Stimulated activated CD8-positive, alpha-beta memory T cell treated with anti-CD3 and anti-CD28 coated beads, Interleukin-7, amount 100 ng/mL, for 1 hour (primary cell): ENCODE measurements around the gene KCNH1.

ENCODE experiments used
- DNase-seq, 2 donors: peaks; one replicate each; pipeline ENCODE4 v3.0.0-alpha.2; 2020; ENCODE audit warnings: low read depth in 2 of 2

The KCNH1 gene

DNA sequence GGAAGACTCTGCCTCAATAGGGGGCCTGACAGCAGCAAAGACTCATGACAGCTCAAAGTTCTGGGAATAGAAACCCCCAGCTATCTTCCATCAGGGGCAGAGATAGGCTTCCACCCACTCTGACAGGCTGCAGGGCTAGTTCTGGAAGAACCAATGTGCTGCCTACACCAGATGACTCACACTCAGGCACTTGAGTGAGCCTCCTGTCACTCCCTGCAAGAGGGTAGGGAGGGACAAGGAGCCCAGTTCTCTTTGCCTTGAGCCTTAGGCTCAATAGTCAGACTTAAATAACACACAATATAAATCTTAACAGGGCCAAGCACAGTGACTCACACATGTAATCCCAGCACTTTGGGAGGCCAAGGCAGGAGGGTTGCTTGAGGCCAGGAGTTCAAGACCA is 418.9 kb downstream of the KCNH1 start:
- no peak for DNase-seq

DNA sequence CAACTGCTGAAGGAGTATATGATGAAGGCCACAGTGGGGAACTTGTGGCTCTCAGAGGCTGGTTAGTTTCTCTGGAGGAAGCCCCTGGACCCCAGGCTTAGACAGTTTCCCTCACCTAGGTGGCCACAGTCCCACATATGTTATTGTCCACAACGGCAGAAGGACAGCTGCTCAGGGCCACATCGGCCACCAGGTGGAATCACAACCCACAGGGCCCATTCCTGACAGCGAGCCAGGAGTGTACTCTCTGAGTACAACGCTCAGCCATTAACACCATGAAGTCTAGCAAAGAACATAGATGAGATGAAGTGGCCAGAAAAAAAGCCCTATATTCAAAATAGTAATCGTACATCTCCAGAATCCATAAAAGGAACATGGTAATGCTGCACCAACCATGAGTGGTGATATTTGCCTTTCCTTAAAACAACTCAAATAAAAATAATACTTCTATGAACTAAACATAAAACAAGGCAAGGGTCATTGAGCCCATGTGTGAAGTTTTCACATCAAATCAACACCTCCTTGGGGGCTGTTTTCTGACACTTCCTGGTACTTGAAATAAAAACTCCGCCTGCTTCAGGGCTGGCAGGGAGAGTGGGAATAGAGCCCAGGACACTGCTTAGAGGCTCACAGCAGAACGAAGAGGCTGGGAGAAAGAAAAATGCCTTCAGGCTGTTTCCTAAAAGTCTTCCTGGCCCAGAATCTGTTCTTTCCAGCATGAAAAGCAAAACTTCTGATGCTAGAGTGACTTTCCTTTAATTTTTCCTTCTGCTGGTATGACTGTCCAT is 421.9 kb downstream of the KCNH1 start:
- DNase-seq = no peak

DNA sequence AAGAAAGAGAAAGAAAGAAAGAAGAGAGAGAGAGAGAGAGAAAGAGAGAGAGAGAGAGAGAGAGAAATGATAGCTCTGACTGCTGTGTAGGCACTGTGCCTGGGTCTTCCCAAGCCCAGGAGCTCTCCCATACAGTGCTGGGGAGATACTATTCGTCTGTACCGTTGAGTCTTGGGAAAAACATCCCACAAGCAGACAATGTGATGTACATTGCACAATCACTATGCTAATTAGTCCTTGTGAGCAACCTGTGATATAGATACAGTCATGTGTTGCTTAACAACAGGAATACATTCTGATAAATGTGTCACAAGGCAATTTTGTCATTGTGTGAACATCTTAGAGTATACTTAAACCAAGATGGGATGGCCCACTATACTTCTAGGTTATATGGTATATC is 424.2 kb downstream of the KCNH1 start:
- DNase-seq = no peak

DNA sequence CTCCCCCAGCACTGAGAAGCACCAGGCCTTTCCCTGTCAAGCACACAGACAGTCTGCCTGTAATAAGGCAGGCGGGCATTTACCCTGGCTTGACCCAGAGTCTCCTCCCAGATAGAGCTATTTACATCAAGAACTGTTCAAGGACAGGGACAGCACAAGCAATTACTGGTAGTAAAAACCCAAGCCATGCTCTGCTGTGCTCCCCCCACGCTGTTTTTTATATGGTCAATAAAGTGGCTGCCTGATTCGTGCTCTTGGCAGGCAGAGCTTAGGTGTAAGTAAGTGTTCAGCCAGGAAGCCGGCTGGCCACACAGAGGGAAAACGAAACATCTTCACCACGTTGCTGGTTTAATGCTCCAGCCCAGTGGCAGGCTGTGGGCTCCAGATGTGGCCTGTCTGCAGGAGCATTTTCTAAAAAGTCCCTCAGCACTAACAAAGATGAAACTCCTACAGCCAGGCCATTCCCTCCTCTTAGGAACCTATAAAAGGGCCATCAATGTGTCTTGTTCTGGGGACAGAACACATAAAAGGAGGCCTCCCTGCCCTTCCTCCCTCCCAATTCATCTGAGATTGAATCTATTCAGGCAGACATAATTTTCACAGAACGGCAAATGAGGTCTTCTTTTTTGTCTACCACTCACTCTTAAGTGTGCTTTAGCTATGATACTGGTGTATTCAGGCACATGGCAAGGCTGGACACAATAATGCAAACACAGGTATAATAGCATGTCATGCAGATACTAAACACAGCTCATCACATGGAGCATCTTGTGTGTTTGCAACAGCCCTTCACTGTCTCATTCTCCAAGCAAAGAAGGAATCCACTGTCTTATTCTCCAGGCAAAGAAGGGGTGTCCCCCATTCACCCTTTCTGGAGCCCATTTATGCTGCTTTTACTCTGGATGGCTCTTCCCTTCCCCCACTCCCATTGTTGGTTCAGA is 426.4 kb downstream of the KCNH1 start:
- DNase-seq = no peak

DNA sequence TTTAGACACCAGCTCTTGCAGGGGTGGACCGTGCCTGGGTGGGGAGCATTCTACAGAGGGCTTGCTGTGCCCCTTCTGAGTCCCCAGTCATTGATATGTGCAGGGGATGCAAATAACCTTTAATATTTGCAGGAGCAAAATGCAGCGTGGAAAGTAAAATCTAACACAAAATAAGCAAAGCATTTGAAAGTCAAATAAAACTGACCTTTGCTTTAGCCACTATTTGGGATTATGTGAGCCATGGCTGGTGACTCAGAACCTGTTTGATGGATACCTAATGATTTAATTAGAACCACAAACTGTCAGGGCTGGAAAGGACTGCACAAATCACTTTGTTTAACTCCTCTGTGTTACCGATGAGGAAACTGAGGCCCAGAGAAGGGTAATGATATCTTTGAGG is 427.7 kb downstream of the KCNH1 start:
- no peak for DNase-seq

DNA sequence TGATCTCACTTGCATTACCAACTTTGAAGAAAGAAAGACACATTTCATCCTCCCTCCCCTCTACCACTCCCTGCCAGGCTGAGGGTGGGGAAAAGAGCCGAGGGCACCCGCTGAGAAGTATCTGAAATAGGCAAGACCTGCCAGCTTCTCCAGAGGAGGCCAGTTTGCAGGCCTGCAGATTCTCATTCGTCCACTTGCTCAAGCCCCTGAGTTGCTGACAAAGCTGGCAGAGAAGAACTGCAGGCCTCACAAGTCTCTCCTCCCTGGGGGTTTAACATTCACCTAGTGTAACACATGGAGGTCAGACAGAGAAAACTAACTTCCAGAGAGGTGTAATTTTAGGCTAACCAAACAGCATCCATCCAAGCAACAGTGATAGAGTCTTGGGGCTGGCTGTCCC is 428.9 kb downstream of the KCNH1 start:
- DNase-seq = no peak

DNA sequence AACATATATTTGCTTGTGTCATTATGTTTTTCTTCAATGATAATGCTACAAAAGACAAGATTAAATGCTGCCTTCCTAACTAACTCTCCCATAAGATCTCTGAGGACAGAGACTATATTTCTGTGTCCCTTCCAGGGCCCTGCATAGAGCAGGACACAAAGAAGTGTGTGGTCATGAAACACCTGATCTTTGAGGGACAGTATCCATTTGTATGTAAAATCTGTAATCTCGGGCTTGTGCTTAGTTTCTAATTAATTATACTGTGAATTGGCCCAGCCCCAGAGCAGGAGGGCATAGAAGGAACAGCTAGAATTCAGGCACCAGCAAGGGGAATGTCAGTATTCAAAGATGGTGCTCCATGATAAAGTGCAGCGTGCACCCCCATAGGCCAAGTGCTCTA is 430.4 kb downstream of the KCNH1 start:
- no peak for DNase-seq

DNA sequence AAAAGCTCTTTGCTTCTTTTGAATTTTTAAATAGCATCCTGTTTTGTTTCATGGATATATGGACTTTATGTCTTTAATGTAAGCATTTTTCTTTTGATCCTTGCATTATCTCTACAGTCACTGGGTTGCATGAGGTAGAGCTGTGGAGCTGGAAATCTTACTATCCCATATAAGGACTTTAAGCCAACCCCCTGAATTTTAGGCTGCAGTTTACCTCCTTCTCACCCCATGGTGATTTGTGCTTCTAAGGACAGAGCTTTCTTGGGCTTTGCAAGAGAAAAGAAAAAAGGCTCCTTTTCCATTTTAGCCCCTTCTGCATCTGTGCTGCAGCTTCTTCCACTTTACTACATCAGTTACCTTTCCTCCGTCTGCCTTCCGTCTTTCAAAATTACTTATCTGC is 431.4 kb downstream of the KCNH1 start:
- DNase-seq = no peak

DNA sequence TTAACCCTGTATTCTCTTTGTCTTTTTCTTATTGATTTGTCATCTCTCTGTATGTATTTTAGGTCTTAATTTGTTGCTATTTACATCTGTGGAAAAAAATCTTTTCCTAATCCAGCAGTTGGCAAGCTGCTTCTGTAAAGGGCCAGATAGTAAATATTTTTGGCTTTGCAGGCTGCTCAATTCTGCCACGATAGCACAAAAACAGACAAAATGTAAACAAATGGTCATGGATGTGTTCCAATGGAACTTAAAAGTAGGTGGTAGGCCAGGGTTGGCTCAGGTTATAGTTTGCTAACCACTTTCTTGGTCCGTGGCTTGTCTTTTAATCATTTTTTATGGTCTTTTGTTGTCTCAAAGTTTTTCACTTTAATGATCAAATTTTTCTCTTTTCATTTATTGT is 433.4 kb downstream of the KCNH1 start:
- no peak for DNase-seq

DNA sequence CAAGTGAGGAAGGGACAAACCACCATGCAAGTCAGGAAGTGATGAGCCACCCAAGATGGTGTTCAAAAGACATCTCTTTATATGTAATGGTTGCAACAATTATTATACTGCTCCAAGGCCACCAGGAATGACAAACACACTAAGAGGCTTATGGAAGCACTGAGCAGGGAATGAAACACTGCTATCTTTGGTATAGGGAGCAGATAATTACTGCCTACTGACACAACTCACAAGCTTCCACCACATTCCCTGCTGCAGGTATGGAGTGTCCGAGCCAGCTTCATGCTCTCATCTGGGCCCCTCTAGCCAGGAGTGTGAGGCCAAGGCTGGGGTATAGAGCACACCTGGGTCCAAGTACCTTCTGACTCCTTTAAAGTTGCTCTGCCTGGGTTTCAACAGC is 433.9 kb downstream of the KCNH1 start:
- no peak for DNase-seq

DNA sequence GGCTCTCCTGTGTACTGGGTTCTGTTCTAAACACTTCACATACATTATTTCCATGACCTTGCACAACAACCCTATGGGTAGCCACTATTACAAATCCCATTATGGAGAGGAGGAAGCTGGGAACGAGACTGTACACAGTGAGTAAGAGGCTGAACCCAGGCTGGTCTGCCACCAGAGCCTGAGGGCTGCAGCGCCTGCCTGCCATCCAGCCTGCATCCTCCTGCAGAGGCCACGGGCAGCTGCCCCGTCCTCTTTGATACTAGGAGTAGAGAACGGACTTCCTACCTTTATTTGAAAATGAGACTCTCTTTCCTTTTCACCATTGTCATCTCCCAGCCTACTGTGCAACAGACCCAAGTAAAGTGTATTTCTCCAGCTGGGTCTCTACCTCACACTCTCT is 435.3 kb downstream of the KCNH1 start:
- DNase-seq = no peak

DNA sequence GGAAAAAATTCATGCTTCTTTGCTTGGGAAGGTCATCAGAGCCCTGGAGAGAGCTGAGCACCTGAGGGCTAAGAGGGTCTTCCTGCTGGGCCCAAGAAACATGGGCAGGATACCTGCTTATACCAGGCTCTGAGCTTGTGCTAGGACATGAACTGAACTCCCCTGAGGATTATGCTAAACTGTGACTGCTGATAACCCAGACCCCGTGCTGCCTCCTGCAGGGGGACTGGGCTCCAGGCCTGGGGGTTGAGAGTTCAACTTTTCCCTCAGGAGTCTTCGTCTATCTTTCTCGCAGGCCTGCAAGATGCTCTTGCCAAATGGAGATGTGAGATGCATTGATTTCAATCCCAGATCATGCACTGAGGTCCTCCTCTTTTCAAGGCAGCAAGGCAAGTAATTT is 436.8 kb downstream of the KCNH1 start:
- no peak for DNase-seq

DNA sequence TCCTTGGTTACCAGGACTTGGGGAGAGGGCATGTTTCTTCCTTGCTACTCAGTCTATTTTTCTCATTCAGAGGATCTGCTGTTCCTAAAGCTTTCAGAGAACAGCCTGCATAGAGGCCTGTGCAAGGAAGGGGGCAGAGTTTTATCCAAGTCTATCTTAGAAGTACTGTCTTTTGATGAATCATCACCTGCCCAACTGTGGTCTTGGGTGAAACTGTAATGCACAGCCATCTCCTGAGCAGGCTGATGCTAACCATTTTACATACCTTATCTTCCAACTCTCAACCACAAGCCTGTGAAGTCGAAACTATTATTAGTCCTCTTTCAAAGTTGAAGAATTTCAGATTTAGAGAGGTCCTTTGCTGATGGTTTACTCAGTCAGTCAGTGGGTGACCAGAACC is 437.2 kb downstream of the KCNH1 start:
- no peak for DNase-seq

DNA sequence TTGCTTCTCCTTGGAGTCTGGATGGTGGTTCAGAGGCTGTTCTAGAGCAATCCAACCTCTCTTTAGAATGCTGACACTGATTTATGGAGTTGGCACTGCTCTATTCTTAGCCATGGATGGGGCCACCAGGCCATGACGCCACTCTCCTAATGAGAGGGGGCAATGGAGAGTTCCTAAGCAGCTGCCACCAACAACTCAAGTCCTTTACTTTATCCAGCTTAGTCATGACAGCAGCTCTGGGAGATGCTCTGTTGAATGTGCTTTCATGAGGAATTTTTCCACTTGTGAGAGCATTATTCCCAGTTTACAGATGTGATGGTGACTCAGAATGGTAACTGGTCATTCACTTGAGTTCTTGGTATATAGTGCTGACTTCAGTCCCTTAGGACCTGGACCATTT is 438.9 kb downstream of the KCNH1 start:
- DNase-seq = no peak

DNA sequence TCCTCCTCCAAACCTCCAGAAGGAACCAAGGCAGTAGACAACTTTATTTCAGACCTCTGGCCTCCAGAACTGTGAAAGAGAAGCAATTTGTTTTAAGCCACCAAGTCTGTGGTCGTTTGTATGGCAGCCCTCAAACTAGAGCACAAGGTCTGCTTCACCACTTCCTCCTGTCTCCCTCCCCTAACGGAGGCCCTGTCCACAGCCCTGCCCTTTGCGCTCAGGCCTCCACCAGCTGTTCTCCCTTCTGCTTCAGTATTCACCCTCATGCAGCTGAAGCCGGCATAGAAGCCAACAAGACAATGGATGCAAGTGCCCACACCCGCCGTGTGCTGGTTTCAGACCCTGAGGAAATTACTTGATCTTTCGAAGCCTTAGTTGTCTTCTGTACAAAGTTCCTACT is 441.2 kb downstream of the KCNH1 start:
- no peak for DNase-seq

DNA sequence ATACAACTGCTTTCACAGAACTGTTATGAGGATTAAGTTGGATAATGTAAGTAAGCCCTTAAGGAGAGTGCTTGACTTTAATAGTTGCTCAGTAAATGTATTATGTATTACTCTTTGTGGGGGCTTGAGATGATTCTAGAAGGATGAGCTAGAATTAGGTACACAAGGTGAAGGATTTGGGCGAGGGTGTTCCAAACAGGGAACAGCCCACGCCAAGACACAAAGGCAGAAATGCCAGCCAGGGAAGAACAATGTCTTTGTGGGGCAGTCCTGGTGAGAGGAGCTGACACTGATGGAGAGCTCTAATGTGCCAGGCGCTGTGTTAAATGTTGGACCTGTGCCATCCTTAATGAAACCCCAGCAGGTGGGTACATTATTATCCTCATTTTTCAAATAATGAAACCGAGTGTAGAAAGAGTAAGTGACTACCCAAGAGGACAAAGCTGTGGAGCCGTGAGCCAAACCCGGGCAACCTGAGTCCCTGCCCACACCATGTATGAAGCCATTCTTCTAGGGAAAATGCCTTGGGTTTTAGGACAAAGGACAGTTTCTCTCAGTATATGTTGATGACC is 442.8 kb downstream of the KCNH1 start:
- no peak for DNase-seq

DNA sequence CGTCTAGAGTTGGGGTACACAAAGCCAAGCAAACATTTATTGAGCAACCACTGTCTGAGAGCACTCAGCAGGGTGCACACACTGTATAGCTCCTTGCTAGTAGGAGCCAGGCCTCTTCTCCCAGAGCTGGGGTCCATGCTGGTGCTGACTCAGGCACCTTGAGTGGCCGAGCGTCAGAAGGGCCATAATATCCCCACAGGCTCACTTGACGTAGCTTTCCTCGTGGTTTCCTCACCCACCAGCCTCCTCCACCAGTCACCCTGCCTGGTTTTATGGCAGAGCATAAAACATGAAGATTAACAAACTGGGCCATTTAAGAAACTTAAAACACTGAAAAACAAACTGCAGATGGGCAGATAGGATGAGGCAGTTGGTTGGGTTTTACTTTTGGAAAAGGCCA is 443.7 kb downstream of the KCNH1 start:
- DNase-seq = no peak

DNA sequence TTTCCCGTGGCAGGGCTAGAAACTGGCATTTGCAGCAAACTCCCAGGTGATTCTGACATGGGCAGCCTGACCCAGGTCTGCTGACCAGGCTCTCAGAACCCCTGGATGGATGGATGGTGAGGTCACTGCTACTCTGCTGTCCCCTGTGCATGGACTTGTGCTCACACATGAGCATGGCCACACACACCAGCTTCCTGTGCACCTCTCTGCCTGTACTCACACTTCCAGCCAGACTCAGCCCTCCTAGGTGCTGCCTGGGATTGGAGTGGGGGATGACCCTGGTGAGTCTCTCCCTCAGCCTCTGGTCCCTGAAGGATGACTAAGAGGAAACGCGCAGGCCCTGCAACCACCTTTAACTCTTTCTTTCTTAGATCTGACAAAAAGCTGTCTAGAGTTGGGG is 444.1 kb downstream of the KCNH1 start:
- no peak for DNase-seq

DNA sequence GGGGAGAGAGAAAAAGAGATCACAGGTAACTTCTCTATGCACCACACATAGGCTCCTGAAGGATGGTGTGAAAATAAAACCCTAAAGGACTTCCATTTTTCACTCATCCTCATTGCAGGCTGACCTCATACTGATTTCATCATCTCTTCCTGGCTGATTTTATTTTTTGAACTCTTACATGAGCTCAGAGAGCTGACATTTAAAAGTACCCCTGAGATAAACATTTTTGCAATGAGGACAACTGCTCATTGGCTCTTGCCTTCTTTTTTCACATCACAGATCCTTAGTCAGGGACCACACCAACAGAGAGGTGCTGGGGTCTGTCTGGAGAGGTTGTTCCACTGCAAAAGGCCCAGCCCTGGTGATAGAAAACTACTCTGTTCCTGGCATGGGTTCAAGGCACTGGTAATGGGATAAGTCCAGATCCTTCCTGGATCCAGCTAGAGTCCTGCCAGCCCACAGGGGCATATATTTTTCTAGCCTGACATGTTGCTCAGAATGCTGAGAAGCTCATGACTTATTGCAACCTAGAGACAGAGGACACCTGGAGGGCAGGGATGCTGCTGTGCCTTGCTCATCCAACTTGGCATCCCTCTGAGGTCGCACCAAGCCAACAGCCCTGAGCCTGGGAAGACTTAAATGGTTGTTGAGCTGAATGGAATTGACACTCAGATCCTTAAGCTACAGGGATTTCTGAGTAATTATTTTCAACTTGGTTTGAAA is 445.3 kb downstream of the KCNH1 start:
- DNase-seq = no peak

DNA sequence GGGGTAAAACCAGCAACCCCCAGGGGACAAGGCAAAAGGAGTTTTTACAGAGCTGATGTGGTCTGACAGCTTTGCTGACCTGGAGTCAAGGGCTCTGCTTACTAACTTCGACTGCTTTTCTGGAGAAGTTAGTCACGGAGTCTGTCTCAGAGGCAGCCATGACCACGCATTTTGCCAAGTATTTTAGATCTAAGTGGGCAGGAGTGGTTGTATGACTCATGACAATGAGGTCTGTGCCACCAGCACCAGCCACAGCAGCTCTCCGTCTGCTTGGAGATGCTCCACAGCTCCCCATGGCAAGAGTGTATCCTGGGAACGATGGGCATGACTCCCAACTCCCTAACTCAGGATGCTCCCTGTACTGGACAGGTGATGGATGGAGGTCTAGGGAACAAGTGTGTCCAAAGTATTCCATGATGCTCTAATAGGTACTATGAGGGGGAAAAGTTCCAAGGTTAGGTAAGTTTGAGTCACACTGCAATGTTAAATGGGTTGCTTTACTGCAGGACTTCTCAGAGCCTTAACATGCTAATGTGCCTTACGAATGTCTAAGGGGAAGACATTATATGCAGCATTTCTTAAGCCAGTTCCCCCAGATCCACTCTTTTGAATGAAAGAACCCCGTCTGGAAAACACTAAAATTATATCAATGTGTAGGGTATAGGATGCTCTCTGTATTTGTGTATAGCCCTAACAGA is 446.2 kb downstream of the KCNH1 start:
- DNase-seq = no peak

DNA sequence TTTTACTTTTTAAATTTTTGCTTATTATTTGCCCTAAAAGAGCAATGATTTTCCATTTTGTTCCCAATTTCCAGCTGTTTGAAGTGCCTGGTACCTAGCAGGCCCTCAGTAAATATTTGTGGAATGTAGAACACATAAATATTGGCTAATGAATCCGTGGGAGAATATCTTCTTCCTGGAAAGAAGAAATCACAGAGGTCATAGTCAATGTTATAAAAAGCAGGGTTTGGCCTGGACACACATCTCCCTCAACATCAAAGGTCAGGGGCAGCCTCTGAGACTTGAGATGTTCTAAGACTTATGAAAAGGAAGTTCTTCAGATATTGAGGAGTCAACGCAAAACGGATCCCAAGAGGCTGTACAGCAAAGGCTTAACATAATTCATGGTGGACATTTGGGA is 447.1 kb downstream of the KCNH1 start:
- DNase-seq = no peak

DNA sequence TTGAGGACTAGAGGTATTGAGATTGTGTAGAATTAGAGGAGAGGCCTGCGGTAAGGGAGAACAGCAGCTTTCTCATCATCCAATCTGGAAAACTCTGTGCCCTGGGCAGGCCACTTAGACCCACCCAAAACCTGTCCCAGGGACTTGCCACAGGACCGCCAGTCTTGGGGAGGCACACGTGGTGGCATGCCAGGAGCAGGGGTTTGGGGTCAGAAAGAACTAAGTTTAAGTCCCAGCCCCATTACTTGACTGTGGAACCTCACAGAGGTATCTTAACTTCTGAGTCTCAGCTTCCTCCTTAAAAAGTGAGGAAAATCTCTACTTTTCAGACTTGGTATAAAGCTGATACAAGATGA is 448.7 kb downstream of the KCNH1 start:
- DNase-seq = no peak
